Stimulated activated CD8-positive, alpha-beta memory T cell treated with anti-CD3 and anti-CD28 coated beads, Interleukin-12 subunit alpha, Interleukin-12 subunit beta, amount 100 ng/mL, for 24 hours (primary cell): Measurements from ENCODE around the gene SEC24B.
A peak's percentile ranks its signal among the peaks of the same experiment; 100 is the strongest.

Experiments
- DNase-seq: peaks from one replicate; pipeline ENCODE4 v3.0.0-alpha.2; 2020; ENCODE audit errors: extremely low read depth

SEC24B gene

DNA sequence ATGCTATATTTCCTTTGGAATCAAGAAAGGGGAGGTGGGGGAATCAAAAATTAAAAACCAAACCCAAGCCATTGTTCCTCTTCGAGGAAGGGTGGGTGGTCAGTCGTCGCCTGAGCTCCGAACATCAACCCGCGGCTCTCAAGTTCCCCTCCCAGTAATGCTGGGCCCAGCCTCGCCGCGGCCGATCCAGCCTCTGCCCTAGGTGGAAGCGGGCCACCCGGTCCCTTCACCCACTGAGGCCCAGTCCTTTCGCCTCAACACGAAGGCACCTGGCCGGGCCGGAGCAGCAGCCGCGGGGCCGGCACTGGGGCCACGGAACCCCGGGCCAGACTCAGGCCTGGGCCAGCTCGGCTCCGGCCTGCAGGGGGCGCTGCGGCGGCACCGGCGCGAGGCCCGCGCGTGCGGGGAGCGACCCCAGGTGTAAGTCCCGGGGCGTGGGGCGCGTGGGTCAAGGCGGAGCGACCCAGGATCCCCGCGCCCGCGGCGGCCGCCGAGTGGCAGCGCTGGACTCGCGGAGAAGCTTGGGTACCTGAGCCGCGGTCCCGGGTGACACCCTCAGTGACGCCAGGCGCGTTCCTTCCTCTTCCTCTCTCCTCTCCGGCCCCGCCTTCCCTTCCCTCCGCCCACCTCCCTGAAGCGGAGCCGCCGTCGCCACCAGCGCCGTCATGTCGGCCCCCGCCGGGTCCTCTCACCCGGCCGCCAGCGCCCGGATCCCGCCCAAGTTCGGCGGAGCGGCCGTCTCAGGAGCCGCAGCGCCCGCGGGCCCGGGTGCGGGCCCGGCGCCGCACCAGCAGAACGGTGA lies at the start of gene SEC24B:
Gene SEC24B, plus strand, starts transcription at position 611 of the 802 bp plus-strand sequence. Its CDS starts 55 bp downstream, at position 666.
- peak; percentile 67 for DNase-seq

DNA sequence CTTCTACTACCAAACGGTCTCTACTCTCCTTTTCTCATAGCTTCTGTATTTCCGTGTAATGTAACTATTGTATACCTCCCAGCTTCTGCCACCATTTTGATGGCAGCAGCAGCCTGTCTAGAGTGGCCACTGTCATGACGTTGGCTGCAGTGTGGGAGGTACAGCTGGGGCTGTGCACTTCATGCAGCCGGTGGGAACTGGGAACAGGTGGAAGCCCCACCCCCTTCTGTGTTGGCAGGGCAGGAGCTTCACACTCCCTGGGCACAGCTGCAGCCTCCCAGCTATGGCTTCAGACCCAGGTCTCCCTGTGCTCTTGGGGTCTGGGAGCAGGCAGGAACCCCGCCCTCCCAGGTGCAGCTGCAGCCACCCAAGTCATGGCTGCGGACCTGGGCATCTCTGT lies 49.8 kb upstream of the SEC24B start:
- no peak for DNase-seq

DNA sequence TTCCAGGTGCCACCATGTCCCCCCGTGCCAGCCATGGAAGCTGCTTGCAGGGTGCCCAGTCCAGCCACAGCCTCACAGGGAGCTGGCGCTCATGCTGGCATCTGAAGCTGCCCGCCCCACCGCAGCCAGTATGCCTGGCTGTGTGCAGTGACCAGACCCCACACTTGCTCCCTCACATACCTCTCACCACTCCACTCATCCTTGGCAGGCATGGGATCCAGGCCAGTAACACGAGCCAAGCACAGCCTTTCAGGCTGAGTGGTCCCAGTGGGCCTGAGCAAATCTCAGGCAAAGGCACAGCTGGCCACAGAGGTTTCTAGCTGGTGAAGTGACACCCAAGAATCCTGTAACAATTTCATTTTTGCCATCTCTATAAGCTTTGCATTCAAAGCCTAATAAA lies 48.4 kb upstream of the SEC24B start:
- DNase-seq: no peak

DNA sequence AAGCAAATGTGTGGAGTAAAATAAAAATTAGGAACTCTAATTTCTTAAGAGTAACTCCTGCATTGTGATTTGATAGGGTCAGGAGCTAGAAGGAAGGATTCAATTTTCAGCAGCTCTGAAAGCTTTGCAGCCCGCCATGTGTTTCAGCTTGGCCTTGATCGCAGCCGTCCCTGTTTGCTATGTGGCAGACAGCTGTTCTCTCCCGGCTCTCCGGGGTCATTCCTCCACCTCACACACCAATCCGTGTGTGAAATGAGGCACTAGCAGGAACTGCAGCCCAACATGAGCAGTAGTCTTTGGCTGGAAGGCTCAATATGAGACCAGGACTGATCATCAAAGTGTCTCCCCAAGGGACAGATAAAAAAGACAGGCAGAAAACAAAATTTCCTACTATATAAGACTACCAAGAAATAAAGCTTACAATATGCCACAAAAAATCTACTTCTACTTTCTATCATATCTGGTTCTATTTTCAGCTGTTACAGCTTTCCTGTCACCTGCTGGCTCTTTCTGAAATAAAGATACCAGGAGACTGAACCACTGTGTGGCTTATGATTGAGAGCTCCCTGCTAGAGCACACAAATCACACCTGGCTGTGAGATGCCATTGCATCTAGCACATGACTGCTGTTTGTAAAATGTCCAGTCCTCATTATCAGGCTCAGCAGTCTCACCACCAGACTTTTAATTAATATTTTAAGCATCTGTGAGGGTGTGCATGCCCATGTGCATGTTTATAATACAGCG lies 44.1 kb upstream of the SEC24B start:
- DNase-seq: no peak

DNA sequence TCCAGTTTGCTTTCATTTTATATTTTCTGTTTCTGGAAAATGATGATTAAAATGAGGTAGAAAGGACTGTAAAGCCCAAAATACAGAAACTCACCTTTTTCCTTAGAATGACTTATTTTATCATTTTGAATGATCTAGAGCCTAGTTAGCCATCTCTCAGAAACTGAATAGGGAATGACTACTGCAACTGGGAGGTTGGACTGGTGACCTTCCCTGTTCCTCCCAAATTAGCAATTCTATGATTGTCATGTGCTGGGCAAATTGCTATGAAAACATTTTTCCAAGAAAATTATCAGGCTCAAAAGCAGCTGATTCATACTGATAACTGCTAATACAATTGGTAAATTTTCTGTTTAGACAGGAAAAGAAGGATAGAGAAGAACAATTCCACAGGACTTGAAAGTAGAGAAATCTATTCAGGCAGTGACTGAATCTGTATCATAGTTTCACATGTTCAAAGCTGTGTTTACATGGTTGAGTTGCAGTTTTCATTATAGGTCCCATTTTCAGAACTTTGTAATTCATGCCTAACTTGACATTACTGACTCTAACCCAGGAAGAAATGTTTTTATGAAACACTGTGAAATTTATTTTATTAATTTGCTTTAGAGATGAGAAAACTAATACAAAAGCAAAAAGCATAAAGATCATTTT lies 43.4 kb upstream of the SEC24B start:
- no peak for DNase-seq

DNA sequence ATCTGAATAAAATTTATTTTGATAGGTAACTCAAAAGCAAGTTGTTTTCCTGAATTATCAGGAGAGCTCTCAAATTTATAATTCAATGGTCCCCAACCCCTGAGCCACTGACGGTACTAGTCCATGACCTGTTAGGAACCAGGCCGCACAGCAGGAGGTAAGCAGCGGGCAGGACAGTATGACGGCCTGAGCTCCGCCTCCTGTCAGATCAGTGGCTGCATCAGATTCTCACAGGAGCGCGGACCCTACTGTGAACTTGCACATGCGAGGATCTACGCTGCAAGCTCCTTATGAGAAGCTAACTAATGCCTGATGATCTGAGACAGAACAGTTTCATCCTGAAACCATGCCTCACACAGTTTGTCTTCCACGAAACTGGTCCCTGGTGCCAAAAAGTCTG lies 37.9 kb upstream of the SEC24B start:
- no peak for DNase-seq

DNA sequence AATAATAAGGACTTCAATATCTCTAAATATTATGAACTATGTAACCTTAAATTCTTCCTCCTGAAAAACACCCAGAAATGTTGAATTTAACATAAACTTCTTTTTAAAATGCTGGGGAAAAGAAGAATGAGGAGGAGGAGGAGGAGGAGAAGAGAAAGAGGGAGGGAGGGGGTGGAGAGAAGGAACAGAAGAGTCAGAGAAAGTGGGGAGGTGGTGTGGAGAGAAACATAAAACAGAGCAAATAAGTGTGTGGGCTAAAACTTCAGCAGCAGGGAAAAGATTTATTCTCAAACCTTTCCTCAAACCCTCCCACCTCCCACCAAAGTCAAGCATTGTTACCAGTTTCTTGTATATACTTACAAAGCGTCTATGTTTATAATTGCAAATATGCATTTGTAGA lies 34.7 kb upstream of the SEC24B start:
- DNase-seq: no peak

DNA sequence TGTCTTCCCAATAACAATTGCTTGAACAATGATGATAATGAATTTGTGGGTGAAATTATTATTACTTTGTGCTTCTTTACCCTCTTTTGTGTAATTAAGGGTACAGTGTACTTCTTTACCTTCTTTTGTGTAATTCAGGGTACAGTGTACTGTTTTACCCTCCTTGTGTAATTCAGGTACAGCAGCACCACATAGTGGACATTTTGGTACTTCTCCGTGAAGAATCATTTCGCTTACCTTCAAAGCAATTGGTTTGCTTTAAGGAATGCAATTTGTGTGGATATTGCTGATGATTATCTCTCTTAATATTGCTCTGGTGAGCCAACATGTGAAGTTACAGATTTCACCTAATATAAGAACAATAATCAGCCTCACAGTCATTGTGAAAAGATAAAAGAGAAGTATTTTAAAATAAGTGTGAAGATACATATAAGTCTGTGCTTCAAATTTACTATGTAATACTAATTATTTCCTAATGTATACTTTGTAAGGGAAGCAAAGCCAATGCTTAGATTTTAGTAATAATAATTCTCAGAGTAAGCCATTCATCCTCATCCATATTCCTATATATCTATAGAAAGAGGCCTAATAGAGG lies 27.2 kb upstream of the SEC24B start:
- DNase-seq: no peak

DNA sequence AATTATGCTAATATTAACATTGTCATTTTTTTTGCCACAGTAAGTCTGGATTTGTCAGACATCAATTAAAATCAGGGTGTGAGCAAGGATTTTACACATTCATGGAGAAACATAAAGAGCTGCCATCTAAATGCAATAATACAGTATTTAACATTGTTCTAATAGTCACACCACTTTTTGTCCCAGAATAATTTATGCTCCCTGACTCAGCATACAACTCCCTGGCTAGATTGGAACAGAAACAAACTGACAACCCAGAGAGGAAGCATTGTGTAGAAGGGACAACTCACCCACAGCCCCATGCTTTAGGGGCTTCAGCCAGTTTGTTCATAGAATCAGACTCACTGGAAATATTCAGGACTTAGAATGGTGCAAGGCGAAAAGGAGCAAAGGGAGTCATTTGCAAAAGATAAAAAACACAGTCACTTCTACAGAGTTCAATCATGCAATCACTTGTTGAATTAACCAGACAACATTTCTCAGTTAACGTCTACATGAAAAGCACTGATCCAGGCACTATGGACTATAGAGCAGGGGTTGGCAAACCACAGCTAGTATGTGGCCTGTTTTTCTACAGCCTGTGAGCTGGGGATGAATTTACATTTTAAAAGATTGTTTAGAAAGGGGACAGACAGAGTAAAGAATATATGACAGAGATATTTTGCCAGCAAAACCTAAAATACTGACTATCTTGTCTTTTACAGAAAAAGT lies 26.4 kb upstream of the SEC24B start:
- no peak for DNase-seq

DNA sequence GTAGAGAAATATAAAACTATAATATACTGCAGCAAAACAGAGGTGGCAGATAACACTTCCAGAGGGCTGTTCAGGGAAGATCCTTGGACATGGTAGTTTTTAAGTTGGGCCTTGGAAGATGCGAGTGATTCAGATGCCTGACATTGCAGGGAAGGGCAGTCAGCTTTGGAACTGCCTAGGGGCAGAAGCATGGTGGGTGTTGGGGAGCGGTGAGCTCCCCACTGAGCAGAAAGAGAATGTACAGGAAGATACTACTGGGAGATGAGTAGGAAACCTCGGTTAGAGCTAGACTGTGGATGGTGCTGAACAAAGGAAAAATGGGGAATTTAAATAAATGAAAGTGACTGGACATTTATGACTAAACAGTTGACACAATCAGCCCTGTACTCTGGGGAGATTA lies 24.9 kb upstream of the SEC24B start:
- DNase-seq: no peak

DNA sequence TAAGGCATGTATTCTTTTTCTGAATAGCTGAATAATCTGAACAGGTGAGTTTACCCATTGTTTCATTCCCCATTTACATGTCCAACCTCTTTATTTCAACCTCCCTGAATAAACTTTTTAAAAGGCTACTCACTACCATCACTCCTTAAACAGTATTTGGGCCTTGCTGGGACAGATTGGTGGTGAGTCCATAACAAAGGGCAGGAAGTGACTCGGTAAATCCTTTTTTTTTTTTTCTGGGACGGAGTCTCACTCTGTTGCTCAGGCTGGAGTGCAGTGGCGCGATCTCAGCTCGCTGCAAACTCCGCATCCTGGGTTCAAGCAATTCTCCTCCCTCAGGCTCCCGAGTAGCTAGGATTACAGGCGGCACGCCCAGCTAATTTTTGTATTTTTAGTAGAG lies 23.4 kb upstream of the SEC24B start:
- DNase-seq: no peak

DNA sequence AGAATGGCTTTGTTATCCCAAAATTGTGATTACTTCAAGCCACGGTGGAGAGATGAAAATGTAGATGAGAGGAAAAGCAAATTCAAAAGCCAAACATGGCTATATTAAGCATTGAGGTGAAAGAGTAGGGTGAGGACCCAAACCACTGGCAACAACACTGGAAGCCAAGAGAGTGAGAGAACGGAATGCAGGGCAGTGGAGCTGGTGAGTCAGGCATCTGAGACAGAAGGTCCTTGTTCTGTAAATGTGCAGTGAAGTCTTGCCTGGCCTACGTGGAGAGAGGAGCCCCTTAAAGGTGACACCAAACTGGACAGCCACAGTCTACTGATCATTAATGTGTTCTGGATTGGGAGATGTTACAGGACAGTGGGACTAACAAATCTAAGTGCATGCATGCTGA lies 22.8 kb upstream of the SEC24B start:
- no peak for DNase-seq

DNA sequence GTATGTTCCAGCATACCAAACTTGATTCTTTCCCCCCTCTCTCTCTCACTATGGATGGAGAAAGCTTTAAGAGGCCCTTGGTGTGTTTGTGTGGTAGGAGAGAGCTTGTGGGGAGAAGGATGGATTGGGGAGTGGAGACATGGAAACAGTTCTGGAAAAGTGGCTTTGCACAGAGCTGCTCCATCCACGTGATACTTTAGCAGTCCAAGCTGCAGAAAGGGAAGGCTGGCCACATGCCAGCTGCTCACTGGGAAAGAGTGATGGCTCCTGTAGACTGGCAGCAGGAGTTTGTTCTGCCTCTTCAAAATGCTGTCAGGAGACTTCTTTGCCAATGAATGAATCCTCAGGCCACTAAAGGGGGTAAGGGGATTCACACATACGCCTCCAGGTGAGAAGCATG lies 21.7 kb upstream of the SEC24B start:
- DNase-seq: no peak

DNA sequence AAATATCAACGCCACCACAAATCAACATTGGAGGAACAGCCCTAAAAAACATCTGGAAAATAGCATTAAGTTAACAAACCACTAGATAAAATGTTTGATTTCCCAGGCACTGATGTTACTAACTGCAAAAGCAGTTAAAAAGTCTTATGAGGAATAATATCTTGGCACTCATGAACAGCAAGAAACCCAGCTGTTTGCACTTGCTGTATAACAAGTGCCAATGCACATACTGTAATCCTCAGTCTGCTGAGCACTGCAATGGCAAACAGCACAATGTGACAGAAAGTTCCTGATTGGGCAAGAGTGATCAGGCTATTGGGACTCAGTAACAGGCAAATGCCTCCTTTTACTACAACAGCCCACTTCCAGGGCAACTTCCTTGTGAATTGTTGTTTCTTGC lies 20.8 kb upstream of the SEC24B start:
- DNase-seq: no peak

DNA sequence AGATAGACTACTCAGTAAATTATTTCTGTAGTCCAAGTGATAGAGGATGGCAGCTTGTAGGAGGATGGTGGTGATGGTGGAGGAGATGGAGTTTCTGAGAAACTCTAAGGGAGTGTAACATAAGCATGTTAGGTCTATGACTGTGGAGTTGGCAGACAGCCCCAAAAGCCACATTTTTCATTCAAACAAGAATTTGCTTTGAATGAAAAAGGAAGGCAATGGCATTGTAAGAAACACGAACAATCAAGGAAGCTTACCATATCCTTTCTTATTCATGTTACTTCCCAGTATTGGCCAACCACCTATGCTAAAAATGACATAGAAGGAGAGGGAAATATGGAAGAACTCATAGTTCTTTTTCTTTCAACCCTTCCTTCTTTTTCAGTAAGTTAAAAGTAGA lies 18.7 kb upstream of the SEC24B start:
- no peak for DNase-seq

DNA sequence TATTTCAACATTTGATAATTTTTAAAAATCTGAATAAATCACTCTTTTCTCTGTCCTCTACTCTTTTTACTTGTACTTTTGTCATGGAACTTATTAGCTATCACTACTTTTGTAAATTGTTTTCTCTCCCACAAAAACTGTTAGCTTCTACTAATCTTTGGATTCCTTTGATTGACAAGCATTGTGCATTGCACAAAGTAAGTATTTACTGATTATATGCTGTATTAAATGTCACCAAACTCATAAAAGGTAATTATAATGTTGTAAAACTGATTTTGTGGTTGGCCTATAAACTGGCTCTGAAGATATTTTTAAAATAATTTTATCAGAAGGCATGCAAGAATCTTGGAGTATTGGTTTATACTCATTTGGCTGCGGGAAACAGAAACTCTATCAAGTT lies 15.0 kb upstream of the SEC24B start:
- no peak for DNase-seq

DNA sequence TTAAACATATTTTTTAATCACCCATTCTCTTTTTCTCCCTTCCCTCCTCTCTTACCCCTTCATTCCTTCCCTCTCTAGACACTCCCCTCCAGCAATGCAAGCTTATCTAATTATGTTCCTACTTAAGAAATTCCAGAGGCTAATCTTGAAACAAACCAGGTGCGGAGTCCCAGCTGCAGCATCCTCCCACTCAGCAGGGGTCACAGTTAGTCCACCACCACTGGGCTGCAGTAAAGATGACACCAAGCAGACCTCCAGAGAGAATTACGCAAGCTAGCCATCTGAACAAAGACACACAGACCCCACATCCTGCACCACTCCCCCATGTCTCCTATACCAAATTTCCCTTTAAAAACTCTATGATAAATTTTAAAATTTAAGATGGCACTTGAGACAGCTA lies 13.9 kb upstream of the SEC24B start:
- no peak for DNase-seq

DNA sequence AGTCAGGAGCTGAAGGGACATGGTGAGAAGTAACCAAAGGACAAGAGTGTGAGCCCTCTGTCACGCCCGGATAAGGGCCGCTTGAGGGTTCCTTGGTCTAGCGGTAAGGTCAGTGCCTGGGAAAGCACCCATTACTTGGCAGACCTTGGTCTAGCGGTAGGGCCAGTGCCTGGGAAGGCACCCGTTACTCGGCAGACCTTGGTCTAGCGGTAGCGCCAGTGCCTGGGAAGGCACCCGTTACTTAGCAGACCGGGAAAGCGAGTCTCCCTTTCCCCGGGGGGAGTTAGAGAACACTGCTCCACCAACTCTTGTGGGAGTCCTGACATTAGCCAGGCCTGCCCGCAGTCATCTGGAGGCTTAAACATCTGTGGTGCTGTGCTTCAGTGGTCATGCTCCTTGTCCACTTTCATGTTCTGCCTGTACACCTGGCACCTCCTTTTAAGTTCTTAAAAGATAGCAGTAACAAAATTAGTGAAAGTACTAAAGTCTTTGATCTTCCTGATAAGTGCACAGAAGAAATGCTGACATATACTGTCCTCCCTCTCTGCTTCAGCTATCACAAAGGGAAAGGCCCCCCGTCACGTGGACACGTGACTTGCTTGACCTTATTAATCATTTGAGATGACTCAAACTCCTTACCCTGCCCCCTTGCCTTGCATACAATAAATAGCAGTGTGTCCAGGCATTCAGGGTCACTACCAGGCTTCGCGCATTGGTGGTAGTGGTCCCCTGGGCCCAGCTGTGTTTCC lies 9.3 kb upstream of the SEC24B start:
- no peak for DNase-seq

DNA sequence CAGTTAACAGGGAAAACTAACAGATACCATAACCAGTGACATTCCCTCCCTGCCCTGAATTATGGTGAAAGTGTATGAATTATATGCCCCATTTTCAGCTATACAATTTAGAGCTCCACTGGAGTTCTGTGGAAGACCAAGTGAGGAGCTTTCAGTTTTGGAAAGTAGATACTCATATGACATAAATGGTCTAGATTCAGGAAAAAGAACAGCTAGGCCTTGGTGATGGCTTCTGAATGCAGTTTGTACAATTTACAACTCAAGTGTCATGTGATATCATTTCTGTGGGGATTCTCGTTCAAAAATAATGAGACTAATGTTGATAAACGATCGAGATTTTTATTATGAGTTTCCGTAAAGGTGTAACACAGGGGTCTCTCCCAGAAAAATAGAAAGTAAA lies 8.2 kb upstream of the SEC24B start:
- no peak for DNase-seq

DNA sequence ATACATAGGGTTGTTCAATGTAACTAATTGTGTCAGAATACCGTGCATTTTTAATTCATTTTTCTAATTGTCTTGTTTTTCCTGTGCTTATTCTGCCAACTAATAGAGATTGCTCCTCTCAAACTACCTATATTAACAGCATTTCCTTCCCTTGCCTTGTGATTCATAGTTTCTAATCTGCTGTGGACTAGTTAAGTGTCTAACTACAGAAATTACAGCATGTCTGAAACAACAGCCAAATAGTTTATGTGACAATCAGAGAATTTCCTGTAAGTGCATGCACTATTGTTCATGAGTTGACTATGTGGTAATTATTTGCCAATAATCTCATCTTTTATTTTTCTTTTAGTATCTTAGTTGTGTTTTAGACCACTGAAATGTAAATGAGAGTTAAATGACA lies 4.1 kb upstream of the SEC24B start:
- DNase-seq: no peak

DNA sequence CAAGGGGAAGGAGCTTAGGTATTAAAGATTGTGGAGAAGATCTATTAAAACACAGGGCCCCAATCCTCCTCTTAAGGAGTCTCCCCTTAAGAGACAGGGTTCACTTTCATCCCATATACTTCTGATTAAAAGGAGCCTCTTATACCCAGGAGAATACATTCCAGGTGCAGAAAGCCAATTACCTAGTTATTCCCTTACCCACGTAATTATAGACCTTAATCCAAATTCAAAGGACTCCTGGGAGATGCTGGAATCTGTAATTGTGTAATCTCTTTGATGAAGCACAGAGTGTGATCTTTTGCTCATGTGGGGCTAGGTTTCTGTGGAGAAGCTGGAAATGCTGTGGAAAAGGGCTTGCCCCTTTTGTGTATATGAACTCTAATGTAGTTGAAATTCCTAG lies 1.4 kb upstream of the SEC24B start:
- DNase-seq: no peak
